Uterus (tissue), 4 donors: ENCODE results near the gene WWOX. TPM values are rescaled to one million over a fixed set of nuclear protein-coding genes. Genes with fewer than 3 reads are reported as not detected.
A peak's percentile ranks its signal among the peaks of the same experiment; 100 is the strongest.
"Not testable (repeated sequence)": the region's sequence is repeated elsewhere in the genome, so short reads cannot be mapped to it uniquely, and the experiment has no call there.

Experiments
- DNase-seq, 2 donors: peaks; one replicate each; pipeline ENCODE4 v3.0.0-alpha.2; 2019 to 2020
- H3K27ac ChIP-seq, 2 donors: fragments of 200-600 bp; sonication (generic); 1 replicate in 1 of 2; 2 replicates in 1 of 2; pipeline ENCODE4 v1.5.1; 2016 to 2018
- H3K27me3 ChIP-seq, 2 donors: fragments of 200-600 bp; sonication (generic); one replicate each; pipeline ENCODE4 v1.5.1; 2018 to 2019; ENCODE audit warnings: control low read depth in 1 of 2
- H3K36me3 ChIP-seq, 2 donors: fragments of 200-600 bp; sonication (generic); one replicate each; pipeline ENCODE4 v1.5.1; 2019; ENCODE audit warnings: control low read depth in 1 of 2
- H3K4me1 ChIP-seq, 2 donors: fragments of 200-600 bp; sonication (generic); one replicate each; pipeline ENCODE4 v1.5.1; 2018 to 2019; ENCODE audit warnings: control low read depth in 1 of 2
- H3K4me3 ChIP-seq, 2 donors: fragments of 200-600 bp; sonication (generic); 1 replicate in 1 of 2; 2 replicates in 1 of 2; pipeline ENCODE4 v1.5.1; 2018 to 2019; ENCODE audit warnings: mild to moderate bottlenecking in 1 of 2
- H3K9me3 ChIP-seq, 2 donors: fragments of 200-600 bp; sonication (generic); one replicate each; pipeline ENCODE4 v1.5.1; 2019; ENCODE audit warnings: control low read depth in 1 of 2
- CTCF ChIP-seq, 4 experiments: fragments of 200-600 bp in 2 of 4; fragments of 450-650 bp in 2 of 4; sonication (generic) in 2 of 4; IDR thresholded peaks; one replicate each; pipeline ENCODE4 v1.5.1; 2016 to 2019; ENCODE audit warnings: antibody characterized with exemption in 4 of 4, mild to moderate bottlenecking in 2 of 4, moderate library complexity in 1 of 4
- POLR2A ChIP-seq, 2 donors: fragments of 450-650 bp; IDR thresholded peaks; one replicate each; pipeline ENCODE4 v1.6.1; 2016; ENCODE audit warnings: antibody characterized with exemption in 2 of 2, mild to moderate bottlenecking in 1 of 2, moderate library complexity in 1 of 2
- intact Hi-C: fragments of 100-400 bp; cut with DNase I; formaldehyde crosslinking; loops from one replicate; pipeline ENCODE4 v1.15.1; 2023; ENCODE audit warnings: low total_unique reads
- total RNA-seq, 4 donors: library from RNA; depleted of rRNA in 3 of 4; stranded (reverse); fragments of >200 nt in 3 of 4; gene quantifications; one replicate each; pipeline versions ENCODE4 v1.1.0 to v1.2.4, GENCODE V29; 2014 to 2023
- donor health status: DM: yes; HTN: yes; CAD: no.

Gene WWOX
- total RNA-seq, 4 donors from 2014 or later, result 34.1 to 99.9 (median 55.8) TPM

GRCh38 chr16:78596348-78596995, 497.0 kb downstream of the WWOX start:
- Histone ChIP-seq H3K4me1 (no peaks in the 10 kb centered on the region), H3K9me3 (no peaks in the 10 kb centered on the region), H3K4me3 (no peak overlapping the region), H3K27me3 (no peaks in the 10 kb centered on the region), H3K36me3 (no peaks in the 10 kb centered on the region), H3K27ac (no peak overlapping the region)
- DNase-seq, result no peak
- intact Hi-C loops, result no loop called here
- TF ChIP-seq POLR2A (IDR thresholded peaks at IDR 0.05), result no peak

GRCh38 chr16:78596996-78597422, 497.6 kb downstream of the WWOX start:
- H3K4me1 ChIP-seq, result no peaks in the 10 kb centered on the region
- no peaks in the 10 kb centered on the region for H3K36me3 ChIP-seq
- DNase-seq, result no peak
- H3K27me3 ChIP-seq, result no peaks in the 10 kb centered on the region
- no peak for TF ChIP-seq CTCF (IDR thresholded peaks at IDR 0.05)
- TF ChIP-seq POLR2A (IDR thresholded peaks at IDR 0.05), result no peak
- H3K9me3 ChIP-seq, result no peaks in the 10 kb centered on the region
- no peak overlapping the region for H3K4me3 ChIP-seq
- intact Hi-C loops, result no loop called here
- no peak overlapping the region for H3K27ac ChIP-seq

- H3K9me3 ChIP-seq, result no peaks in the 10 kb centered on the region
- no peak for TF ChIP-seq POLR2A (IDR thresholded peaks at IDR 0.05)
- TF ChIP-seq CTCF (IDR thresholded peaks at IDR 0.05), result no peak
- intact Hi-C loops, result no loop called here
- H3K4me3 ChIP-seq, result no peak overlapping the region
- H3K4me1 ChIP-seq, result no peaks in the 10 kb centered on the region
- H3K36me3 ChIP-seq, result no peaks in the 10 kb centered on the region
- no peak for DNase-seq
- no peaks in the 10 kb centered on the region for H3K27me3 ChIP-seq
- no peak overlapping the region for H3K27ac ChIP-seq
Measured at GRCh38 chr16:78597809-78598570, 498.5 kb downstream of the WWOX start.

GRCh38 chr16:78599271-78599670, 499.8 kb downstream of the WWOX start:
- H3K36me3 ChIP-seq, result no peaks in the 10 kb centered on the region
- no peak for TF ChIP-seq POLR2A (IDR thresholded peaks at IDR 0.05)
- H3K9me3 ChIP-seq, result no peaks in the 10 kb centered on the region
- H3K4me1 ChIP-seq, result no peaks in the 10 kb centered on the region
- no peaks in the 10 kb centered on the region for H3K27me3 ChIP-seq
- no peak overlapping the region for H3K4me3 ChIP-seq
- intact Hi-C loops, result no loop called here
- no peak for DNase-seq
- no peak overlapping the region for H3K27ac ChIP-seq

- H3K4me3 ChIP-seq, H3K27me3 ChIP-seq, H3K36me3 ChIP-seq, H3K4me1 ChIP-seq, DNase-seq, H3K9me3 ChIP-seq, intact Hi-C loops: not testable (repeated sequence)
- peak overlapping the region; percentile 72 to 86 for H3K27ac ChIP-seq
Measured at GRCh38 chr16:78604423-78605062, 505.1 kb downstream of the WWOX start.

GRCh38 chr16:78605548-78606101, 506.2 kb downstream of the WWOX start:
- no peaks in the 10 kb centered on the region for H3K9me3 ChIP-seq
- TF ChIP-seq CTCF (IDR thresholded peaks at IDR 0.05), result no peak
- TF ChIP-seq POLR2A (IDR thresholded peaks at IDR 0.05), result no peak
- H3K4me3 ChIP-seq, result no peak overlapping the region
- H3K4me1 ChIP-seq, result no peaks in the 10 kb centered on the region
- DNase-seq, result no peak
- intact Hi-C loops, result no loop called here
- H3K36me3 ChIP-seq, result no peaks in the 10 kb centered on the region
- no peaks in the 10 kb centered on the region for H3K27me3 ChIP-seq
- peak overlapping the region; percentile 72 to 86 for H3K27ac ChIP-seq
